RWPE2 (cell line): ENCODE results near the gene PTPRK.
"Not testable (repeated sequence)": the region's sequence is repeated elsewhere in the genome, so short reads cannot be mapped to it uniquely, and the experiment has no call there.

Source experiments
- ATAC-seq: fragments of 200-7000 bp; cut with Tn5 transposase; 3 replicates; pipeline ENCODE4 v1.9.1; 2021; ENCODE audit warnings: low read depth
- DNase-seq: peaks from one replicate; pipeline ENCODE4 v3.0.0-alpha.2; 2020; ENCODE audit warnings: low spot score
- H3K27ac ChIP-seq: fragments of 450-650 bp; 2 replicates; pipeline ENCODE4 v1.5.1; 2017; ENCODE audit warnings: mild to moderate bottlenecking; ENCODE audit not compliant: poor library complexity, severe bottlenecking
- H3K27me3 ChIP-seq: fragments of 250-450 bp; sonication (Bioruptor Pico); 2 replicates; pipeline ENCODE4 v1.5.1; 2021; ENCODE audit warnings: mild to moderate bottlenecking, moderate library complexity; ENCODE audit not compliant: insufficient read depth, poor library complexity, severe bottlenecking
- H3K36me3 ChIP-seq: fragments of 250-450 bp; sonication (Bioruptor Pico); 2 replicates; pipeline ENCODE4 v1.5.1; 2020; ENCODE audit warnings: low read depth, mild to moderate bottlenecking, moderate library complexity
- H3K4me1 ChIP-seq: fragments of 250-450 bp; sonication (Bioruptor Pico); 2 replicates; pipeline ENCODE4 v1.5.1; 2021; ENCODE audit warnings: mild to moderate bottlenecking, moderate library complexity; ENCODE audit not compliant: insufficient read depth, poor library complexity, severe bottlenecking
- H3K4me3 ChIP-seq: fragments of 250-450 bp; sonication (Bioruptor Pico); 2 replicates; pipeline ENCODE4 v1.5.1; 2021; ENCODE audit warnings: mild to moderate bottlenecking, moderate library complexity; ENCODE audit not compliant: severe bottlenecking
- H3K9me3 ChIP-seq: fragments of 250-450 bp; sonication (Bioruptor Pico); 2 replicates; pipeline ENCODE4 v1.5.1; 2021; ENCODE audit warnings: mild to moderate bottlenecking, moderate library complexity; ENCODE audit not compliant: severe bottlenecking
- TF ChIP-seq, protein P1 (sequence below): fragments of 450-650 bp; IDR thresholded peaks from one replicate; pipeline ENCODE4 v1.5.1; 2017; ENCODE audit warnings: mild to moderate bottlenecking, moderate library complexity; ENCODE audit not compliant: poor library complexity, severe bottlenecking

PTPRK gene

DNA sequence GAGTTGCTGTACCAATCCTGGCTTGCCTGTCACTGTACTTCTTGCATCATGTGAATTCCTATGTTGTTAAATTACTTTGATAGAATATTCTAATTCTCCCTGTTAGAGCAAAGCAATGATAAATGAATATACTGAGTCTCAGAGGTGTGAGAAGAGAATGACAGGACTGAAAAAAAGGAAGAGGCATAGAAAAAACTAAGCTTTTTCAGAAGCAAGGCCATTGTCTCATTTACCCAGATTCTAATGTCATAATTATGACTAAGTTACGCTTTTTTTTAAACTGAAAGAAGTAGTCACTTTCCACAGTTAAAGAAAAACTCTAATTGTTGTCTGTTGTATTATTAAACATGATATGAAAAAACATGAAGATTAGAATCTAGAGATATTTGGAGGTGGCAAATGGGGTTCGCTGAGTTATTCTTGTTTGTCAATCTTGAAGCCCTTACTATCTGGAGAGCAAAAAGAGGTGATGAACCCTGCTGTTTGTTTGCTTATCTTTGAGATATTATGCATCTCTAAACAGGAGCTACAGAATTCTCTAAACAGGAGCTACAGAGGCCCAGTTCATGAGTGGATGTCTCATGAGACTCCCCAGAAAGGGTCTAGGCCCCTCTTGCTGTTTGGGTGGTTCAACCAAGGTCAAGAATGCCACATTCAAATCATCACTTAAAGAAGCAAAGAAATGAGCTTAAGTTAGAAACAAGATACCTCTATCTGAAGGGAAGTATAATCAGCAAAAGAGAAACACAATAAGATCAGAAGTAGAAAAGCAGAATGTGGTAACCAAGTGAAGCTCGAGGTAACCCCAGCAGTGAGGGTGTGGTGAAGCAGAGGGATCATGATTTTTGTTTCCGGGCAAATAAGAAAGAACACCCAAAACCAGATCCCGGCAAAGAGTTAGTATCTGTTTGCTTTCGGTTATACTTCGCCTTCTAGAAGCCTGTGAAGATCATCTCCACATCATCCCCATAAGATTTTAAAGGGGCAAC, 586.3 kb downstream of the PTPRK start:
- DNase-seq (no peak), ATAC-seq (no peak)
- Histone ChIP-seq H3K27ac (no peak overlapping the region), H3K4me1 (peaks cover 7% of the 10 kb centered on the region), H3K27me3 (no peaks in the 10 kb centered on the region), H3K9me3 (no peaks in the 10 kb centered on the region), H3K4me3 (no peak overlapping the region), H3K36me3 (no peaks in the 10 kb centered on the region)
- TF ChIP-seq, protein P1, sequence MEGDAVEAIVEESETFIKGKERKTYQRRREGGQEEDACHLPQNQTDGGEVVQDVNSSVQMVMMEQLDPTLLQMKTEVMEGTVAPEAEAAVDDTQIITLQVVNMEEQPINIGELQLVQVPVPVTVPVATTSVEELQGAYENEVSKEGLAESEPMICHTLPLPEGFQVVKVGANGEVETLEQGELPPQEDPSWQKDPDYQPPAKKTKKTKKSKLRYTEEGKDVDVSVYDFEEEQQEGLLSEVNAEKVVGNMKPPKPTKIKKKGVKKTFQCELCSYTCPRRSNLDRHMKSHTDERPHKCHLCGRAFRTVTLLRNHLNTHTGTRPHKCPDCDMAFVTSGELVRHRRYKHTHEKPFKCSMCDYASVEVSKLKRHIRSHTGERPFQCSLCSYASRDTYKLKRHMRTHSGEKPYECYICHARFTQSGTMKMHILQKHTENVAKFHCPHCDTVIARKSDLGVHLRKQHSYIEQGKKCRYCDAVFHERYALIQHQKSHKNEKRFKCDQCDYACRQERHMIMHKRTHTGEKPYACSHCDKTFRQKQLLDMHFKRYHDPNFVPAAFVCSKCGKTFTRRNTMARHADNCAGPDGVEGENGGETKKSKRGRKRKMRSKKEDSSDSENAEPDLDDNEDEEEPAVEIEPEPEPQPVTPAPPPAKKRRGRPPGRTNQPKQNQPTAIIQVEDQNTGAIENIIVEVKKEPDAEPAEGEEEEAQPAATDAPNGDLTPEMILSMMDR = no peak

DNA sequence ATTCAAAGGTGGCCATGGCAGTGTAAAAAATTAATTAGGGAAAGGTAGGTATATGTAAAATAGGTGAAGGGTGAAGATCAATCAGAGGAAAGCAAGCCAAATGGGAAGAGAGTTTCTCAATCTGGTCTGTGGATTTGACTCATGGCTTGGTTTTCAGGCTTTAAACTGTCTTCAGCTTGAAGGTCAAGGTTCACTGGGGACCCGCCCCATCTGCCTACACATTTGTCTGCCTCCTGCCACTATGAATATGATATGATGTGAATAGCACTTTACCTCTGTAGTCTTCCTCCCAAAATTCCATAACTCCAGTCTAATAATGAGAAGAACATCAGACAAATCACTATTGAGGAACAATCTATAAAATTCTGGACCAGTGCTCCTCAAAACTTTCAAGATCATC, 587.3 kb downstream of the PTPRK start:
- no peak overlapping the region for H3K27ac ChIP-seq
- H3K4me3 ChIP-seq = no peak overlapping the region
- TF ChIP-seq, protein P1 = no peak
- H3K36me3 ChIP-seq = no peaks in the 10 kb centered on the region
- ATAC-seq (no peak), DNase-seq (no peak)
- H3K9me3 ChIP-seq = no peaks in the 10 kb centered on the region
- no peaks in the 10 kb centered on the region for H3K27me3 ChIP-seq
- H3K4me1 ChIP-seq = no peaks in the 10 kb centered on the region

DNA sequence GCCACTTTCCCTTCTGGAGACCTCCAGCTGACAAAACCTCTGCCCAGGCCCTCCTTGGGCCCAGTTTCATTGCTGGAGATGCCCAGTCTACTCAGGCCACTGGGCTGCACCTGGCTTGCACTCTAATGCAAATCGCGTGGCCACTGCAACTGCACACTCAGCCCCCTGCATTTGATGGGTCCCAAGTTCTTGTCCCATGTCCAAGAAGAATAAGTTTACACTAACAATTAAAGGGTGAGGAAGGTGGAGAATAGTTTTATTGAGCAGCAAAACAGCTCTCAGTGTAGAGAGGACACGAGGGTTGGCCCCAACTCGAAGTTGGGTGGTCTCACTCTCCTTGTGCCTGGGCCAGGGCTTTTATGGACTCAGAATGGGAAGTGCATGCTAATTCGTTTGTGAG, 587.7 kb downstream of the PTPRK start:
- TF ChIP-seq, protein P1 = no peak
- no peaks in the 10 kb centered on the region for H3K36me3 ChIP-seq
- H3K27ac ChIP-seq = no peak overlapping the region
- H3K4me3 ChIP-seq = no peak overlapping the region
- no peaks in the 10 kb centered on the region for H3K9me3 ChIP-seq
- ATAC-seq (no peak), DNase-seq (no peak)
- no peaks in the 10 kb centered on the region for H3K4me1 ChIP-seq
- H3K27me3 ChIP-seq = no peaks in the 10 kb centered on the region

DNA sequence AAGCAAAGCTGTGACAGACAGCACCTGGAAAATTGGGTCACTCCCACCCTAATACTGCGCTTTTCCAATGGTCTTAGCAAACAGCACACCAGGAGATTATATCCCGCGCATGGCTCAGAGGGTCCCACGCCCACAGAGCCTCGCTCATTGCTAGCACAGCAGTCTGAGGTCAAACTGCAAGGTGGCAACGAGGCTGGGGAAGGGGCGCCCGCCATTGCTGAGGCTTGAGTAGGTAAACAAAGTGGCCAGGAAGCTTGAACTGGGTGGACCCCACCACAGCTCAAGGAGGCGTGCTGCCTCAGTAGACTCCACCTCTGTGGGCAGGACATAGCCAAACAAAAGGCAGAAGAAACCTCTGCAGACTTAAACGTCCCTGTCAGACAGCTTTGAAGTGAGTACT, 594.0 kb downstream of the PTPRK start:
- not testable (repeated sequence) for DNase-seq, ATAC-seq, H3K27ac ChIP-seq

DNA sequence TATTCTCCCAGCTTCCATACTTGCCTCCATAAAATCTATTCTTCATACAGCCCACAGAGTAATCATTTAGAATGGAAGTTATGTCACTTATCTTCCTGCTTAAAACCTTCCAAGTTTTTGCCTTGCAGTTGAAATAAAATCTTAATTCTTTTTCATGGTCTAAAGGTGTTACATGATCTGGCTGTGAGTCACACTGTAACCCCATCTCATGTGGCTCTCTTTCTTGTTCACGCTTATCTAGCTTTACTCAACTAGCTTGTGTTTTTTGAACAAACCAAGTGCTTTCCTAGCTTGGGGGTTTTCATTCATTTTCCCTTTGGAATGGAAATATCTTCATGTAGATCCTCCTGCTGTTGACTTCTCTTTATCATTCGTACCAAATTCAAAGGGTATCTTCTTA, 596.0 kb downstream of the PTPRK start:
- no peak overlapping the region for H3K4me3 ChIP-seq
- no peaks in the 10 kb centered on the region for H3K36me3 ChIP-seq
- DNase-seq (no peak), ATAC-seq (peak; percentile 60; the same call in 1 of the 3 replicates)
- H3K27me3 ChIP-seq = no peaks in the 10 kb centered on the region
- TF ChIP-seq, protein P1 = no peak
- no peaks in the 10 kb centered on the region for H3K4me1 ChIP-seq
- no peaks in the 10 kb centered on the region for H3K9me3 ChIP-seq
- no peak overlapping the region for H3K27ac ChIP-seq

More for the DNA sequence above, 594.0 kb downstream of the PTPRK start:
- H3K36me3 ChIP-seq, H3K9me3 ChIP-seq, H3K4me3 ChIP-seq, H3K27me3 ChIP-seq, H3K4me1 ChIP-seq: not testable (repeated sequence)
